ENCODE data around the gene AK5. TPM values are rescaled to one million over a fixed set of nuclear protein-coding genes. Genes with fewer than 3 reads are reported as not detected.

AK5 gene
- polyA plus RNA-seq, 1 donor (not counting 4 experiments of a cell fraction or from before 2014, with no cell fraction given) = 0.30 TPM

- no peak for TF ChIP-seq EZH2 (IDR thresholded peaks at IDR 0.05; ENCODE audit: low read length)
- TF ChIP-seq CTCF (optimal IDR thresholded peaks at IDR 0.05 in 1 of 3, IDR thresholded peaks at IDR 0.05 in 1 of 3, conservative IDR thresholded peaks at IDR 0.05 in 1 of 3; ENCODE audit: extremely low read depth in 1 of 3, insufficient read depth in 2 of 3, low read length in 3 of 3) = no peak
- dilution Hi-C loops (cut with MboI; ENCODE audit: extremely low pct_ligation_motif_present, low sequenced_read_pairs) = no loop called here
- Histone ChIP-seq H3K9me1 (ENCODE audit: control insufficient read depth, extremely low read depth, insufficient read depth, low read length) (no peaks in the 10 kb centered on the region), H3K79me2 (ENCODE audit: control insufficient read depth, insufficient read depth, low read length) (no peaks in the 10 kb centered on the region), H4K20me1 (ENCODE audit: control insufficient read depth, extremely low read depth, insufficient read depth, low read length) (no peaks in the 10 kb centered on the region), H3K36me3 (ENCODE audit: control insufficient read depth in 2 of 2, extremely low read depth in 1 of 2, insufficient read depth in 2 of 2, low read length in 2 of 2) (no peaks in the 10 kb centered on the region), H3K4me3 (ENCODE audit: control insufficient read depth in 2 of 3, extremely low read depth in 1 of 3, insufficient read depth in 2 of 3, low read depth in 1 of 3, low read length in 3 of 3) (no peak overlapping the region), H3K27me3 (ENCODE audit: control insufficient read depth, extremely low read depth, insufficient read depth, low read length) (no peaks in the 10 kb centered on the region), H3K4me1 (ENCODE audit: control insufficient read depth, extremely low read depth, insufficient read depth, low read length) (no peaks in the 10 kb centered on the region), H3K9ac (ENCODE audit: control insufficient read depth, extremely low read depth, insufficient read depth, low read length) (no peak overlapping the region), H3K4me2 (ENCODE audit: control insufficient read depth, extremely low read depth, insufficient read depth, low read depth, low read length) (no peak overlapping the region), H3K27ac (ENCODE audit: control insufficient read depth, insufficient read depth, low read length) (no peak overlapping the region), H2AFZ (ENCODE audit: control insufficient read depth, low read length) (no peak overlapping the region), H3K9me3 (ENCODE audit: control insufficient read depth, low read depth, low read length) (no peaks in the 10 kb centered on the region)
- no peak for DNase-seq (ENCODE audit: low read depth, low spot score)
- FAIRE-seq = no peak
Measured at GRCh38 chr1:77546890-77547289, 265.1 kb downstream of the AK5 start.

DNA sequence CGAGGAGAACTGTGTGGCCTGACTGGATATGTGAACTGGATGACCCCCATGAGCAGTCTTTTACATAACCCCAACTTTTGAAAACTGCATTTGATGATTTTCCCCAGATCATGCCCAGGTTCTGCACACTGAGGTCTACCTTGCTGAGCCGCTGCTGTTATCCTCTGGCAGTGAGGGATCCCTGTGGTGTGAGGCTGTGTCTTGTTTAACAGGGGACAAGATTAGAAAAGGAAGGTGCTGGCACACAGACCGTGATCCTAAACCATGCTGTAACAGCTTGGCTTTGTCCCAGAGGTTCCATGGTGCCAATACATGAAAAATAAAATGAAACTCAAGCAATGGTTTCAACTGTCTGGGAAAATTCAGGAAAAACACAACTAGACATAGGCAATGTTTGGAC is 266.5 kb downstream of the AK5 start:
- no peaks in the 10 kb centered on the region for H4K20me1 ChIP-seq (ENCODE audit: control insufficient read depth, extremely low read depth, insufficient read depth, low read length)
- no peak overlapping the region for H3K4me3 ChIP-seq (ENCODE audit: control insufficient read depth in 2 of 3, extremely low read depth in 1 of 3, insufficient read depth in 2 of 3, low read depth in 1 of 3, low read length in 3 of 3)
- dilution Hi-C loops (cut with MboI; ENCODE audit: extremely low pct_ligation_motif_present, low sequenced_read_pairs) = no loop called here
- no peaks in the 10 kb centered on the region for H3K79me2 ChIP-seq (ENCODE audit: control insufficient read depth, insufficient read depth, low read length)
- TF ChIP-seq CTCF (optimal IDR thresholded peaks at IDR 0.05 in 1 of 3, IDR thresholded peaks at IDR 0.05 in 1 of 3, conservative IDR thresholded peaks at IDR 0.05 in 1 of 3; ENCODE audit: extremely low read depth in 1 of 3, insufficient read depth in 2 of 3, low read length in 3 of 3) = no peak
- no peak for TF ChIP-seq EZH2 (IDR thresholded peaks at IDR 0.05; ENCODE audit: low read length)
- no peaks in the 10 kb centered on the region for H3K36me3 ChIP-seq (ENCODE audit: control insufficient read depth in 2 of 2, extremely low read depth in 1 of 2, insufficient read depth in 2 of 2, low read length in 2 of 2)
- H2AFZ ChIP-seq (ENCODE audit: control insufficient read depth, low read length) = no peak overlapping the region
- H3K27ac ChIP-seq (ENCODE audit: control insufficient read depth, insufficient read depth, low read length) = no peak overlapping the region
- DNase-seq (ENCODE audit: low read depth, low spot score) = no peak
- FAIRE-seq = no peak
- no peaks in the 10 kb centered on the region for H3K9me3 ChIP-seq (ENCODE audit: control insufficient read depth, low read depth, low read length)
- H3K4me1 ChIP-seq (ENCODE audit: control insufficient read depth, extremely low read depth, insufficient read depth, low read length) = no peaks in the 10 kb centered on the region
- no peak overlapping the region for H3K4me2 ChIP-seq (ENCODE audit: control insufficient read depth, extremely low read depth, insufficient read depth, low read depth, low read length)
- no peak overlapping the region for H3K9ac ChIP-seq (ENCODE audit: control insufficient read depth, extremely low read depth, insufficient read depth, low read length)
- no peaks in the 10 kb centered on the region for H3K27me3 ChIP-seq (ENCODE audit: control insufficient read depth, extremely low read depth, insufficient read depth, low read length)
- H3K9me1 ChIP-seq (ENCODE audit: control insufficient read depth, extremely low read depth, insufficient read depth, low read length) = no peaks in the 10 kb centered on the region
